Body of pancreas (tissue), 4 donors: ENCODE measurements around the gene SNRPE. TPM values are rescaled to one million over a fixed set of nuclear protein-coding genes. Genes with fewer than 3 reads are reported as not detected.

Source experiments
- ATAC-seq: fragments of 150-250 bp; one replicate; pipeline ENCODE4 v1.9.1; 2016
- DNase-seq, 4 donors: peaks; one replicate each; pipeline ENCODE4 v3.0.0-alpha.2; 2019
- H3K27ac ChIP-seq, 4 donors: fragments of 200-600 bp; sonication (generic); 1 replicate in 3 of 4; 2 replicates in 1 of 4; pipeline versions ENCODE4 v1.5.1 to v1.6.1; 2016 to 2019; ENCODE audit warnings: mild to moderate bottlenecking in 1 of 4, mixed read lengths in 1 of 4, moderate library complexity in 1 of 4
- H3K27me3 ChIP-seq, 2 donors: fragments of 200-600 bp; sonication (generic); one replicate each; pipeline ENCODE4 v1.6.0; 2016; ENCODE audit warnings: mild to moderate bottlenecking in 1 of 2
- H3K36me3 ChIP-seq, 2 donors: fragments of 200-600 bp; sonication (generic); replicated peaks in 1 of 2; 2 replicates each; pipeline ENCODE4 v1.5.1; 2016; ENCODE audit warnings: low read depth in 2 of 2; ENCODE audit not compliant: insufficient read depth in 1 of 2
- H3K4me1 ChIP-seq: fragments of 200-600 bp; sonication (generic); one replicate; pipeline ENCODE4 v1.6.0; 2016
- H3K4me3 ChIP-seq, 2 donors: fragments of 200-600 bp; sonication (generic); 1 replicate in 1 of 2; 2 replicates in 1 of 2; pipeline ENCODE4 v1.5.1; 2016 to 2019
- H3K9me3 ChIP-seq, 3 donors: fragments of 200-600 bp; sonication (generic); 1 replicate in 2 of 3; 2 replicates in 1 of 3; pipeline ENCODE4 v1.5.1; 2016
- POLR2A ChIP-seq, 3 donors: fragments of 450-650 bp; IDR thresholded peaks; one replicate each; pipeline ENCODE4 v1.6.1; 2016; ENCODE audit warnings: antibody characterized with exemption in 3 of 3, mild to moderate bottlenecking in 2 of 3
- WGBS, 2 donors: methylation state at CpG; one replicate each; pipeline ENCODE4 v1.1.5; 2017; 5-methylcytosine and 5-hydroxymethylcytosine counted together
- intact Hi-C: fragments of 100-400 bp; cut with DNase I; formaldehyde crosslinking; loops from one replicate; pipeline ENCODE4 v1.15.1; 2023
- total RNA-seq, 2 donors: library from RNA; depleted of rRNA; stranded (reverse); fragments of >200 nt; gene quantifications; one replicate each; pipeline ENCODE4 v1.1.0, GENCODE V29; 2016
- TF ChIP-seq, protein P1 (sequence below), 7 experiments: fragments of 450-650 bp in 4 of 7; fragments of 200-600 bp in 3 of 7; sonication (generic) in 3 of 7; IDR thresholded peaks; one replicate each; pipeline ENCODE4 v1.5.1; 2016 to 2019; ENCODE audit warnings: antibody characterized with exemption in 7 of 7

SNRPE gene
- 10 to 100 TPM; 27.2 to 80.8 TPM for total RNA-seq

GRCh38 chr1:203861379-203862184, at the start of gene SNRPE:
Gene SNRPE, plus strand, starts transcription at chr1:203861599. Its CDS starts 61 bp downstream, at chr1:203861660.
- Histone ChIP-seq H3K27me3 (no peaks in the 10 kb centered on the region), H3K4me1 (peaks cover 37% of the 10 kb centered on the region), H3K9me3 (no peaks in the 10 kb centered on the region), H3K27ac (peak within 1 kb of the TSS; percentile 12 to 89 (median 78)), H3K36me3 (peaks cover 0 to 13% of the 10 kb centered on the region in 2 donors), H3K4me3 (peak within 1 kb of the TSS; percentile 77 to 83)
- peak; percentile 96 to 97 (median 96) for DNase-seq
- intact Hi-C loops: loop anchor here (10.0 kb wide), 1 partner anchor 503 kb away; no protein-coding TSS in a partner anchor
- TF ChIP-seq, protein P1, sequence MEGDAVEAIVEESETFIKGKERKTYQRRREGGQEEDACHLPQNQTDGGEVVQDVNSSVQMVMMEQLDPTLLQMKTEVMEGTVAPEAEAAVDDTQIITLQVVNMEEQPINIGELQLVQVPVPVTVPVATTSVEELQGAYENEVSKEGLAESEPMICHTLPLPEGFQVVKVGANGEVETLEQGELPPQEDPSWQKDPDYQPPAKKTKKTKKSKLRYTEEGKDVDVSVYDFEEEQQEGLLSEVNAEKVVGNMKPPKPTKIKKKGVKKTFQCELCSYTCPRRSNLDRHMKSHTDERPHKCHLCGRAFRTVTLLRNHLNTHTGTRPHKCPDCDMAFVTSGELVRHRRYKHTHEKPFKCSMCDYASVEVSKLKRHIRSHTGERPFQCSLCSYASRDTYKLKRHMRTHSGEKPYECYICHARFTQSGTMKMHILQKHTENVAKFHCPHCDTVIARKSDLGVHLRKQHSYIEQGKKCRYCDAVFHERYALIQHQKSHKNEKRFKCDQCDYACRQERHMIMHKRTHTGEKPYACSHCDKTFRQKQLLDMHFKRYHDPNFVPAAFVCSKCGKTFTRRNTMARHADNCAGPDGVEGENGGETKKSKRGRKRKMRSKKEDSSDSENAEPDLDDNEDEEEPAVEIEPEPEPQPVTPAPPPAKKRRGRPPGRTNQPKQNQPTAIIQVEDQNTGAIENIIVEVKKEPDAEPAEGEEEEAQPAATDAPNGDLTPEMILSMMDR (IDR thresholded peaks at IDR 0.05): peak; percentile 85 to 100 (median 98)
- peak in 2 of 3 donors; percentile 77 to 79 for TF ChIP-seq POLR2A (IDR thresholded peaks at IDR 0.05)
- 0 to 1% methylated on average over 45 to 48 of the region's 48 CpGs for WGBS, 2 donors
- ATAC-seq: peak; percentile 95

GRCh38 chr1:203813581-203814341, 47.6 kb upstream of the SNRPE start:
- Histone ChIP-seq H3K36me3 (peaks cover 8 to 11% of the 10 kb centered on the region in 2 donors), H3K4me3 (no peak overlapping the region), H3K4me1 (no peaks in the 10 kb centered on the region), H3K9me3 (no peaks in the 10 kb centered on the region), H3K27me3 (no peaks in the 10 kb centered on the region), H3K27ac (no peak overlapping the region)
- ATAC-seq (no peak), DNase-seq (no peak)
- TF ChIP-seq POLR2A (IDR thresholded peaks at IDR 0.05): no peak
- TF ChIP-seq, protein P1 (IDR thresholded peaks at IDR 0.05): no peak
- 98 to 100% methylated on average over 2 of the region's 2 CpGs for WGBS, 2 donors
- intact Hi-C loops: no loop called here

DNA sequence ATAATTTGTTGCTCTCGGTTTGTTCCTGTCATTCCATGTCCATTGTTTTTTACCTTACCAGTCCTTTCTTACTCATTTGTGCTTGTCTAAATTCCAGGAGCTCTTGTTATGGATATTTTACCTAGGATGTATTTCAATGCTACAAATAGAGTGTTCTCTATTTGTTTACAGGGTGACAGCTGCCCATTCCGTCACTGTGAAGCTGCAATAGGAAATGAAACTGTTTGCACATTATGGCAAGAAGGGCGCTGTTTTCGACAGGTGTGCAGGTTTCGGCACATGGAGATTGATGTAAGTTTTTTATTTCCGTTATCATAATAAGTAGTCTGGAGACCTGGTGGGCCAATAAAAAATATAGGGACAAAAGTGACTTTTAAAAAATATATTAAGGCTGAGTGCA, 43.0 kb upstream of the SNRPE start:
- H3K9me3 ChIP-seq: no peaks in the 10 kb centered on the region
- H3K27me3 ChIP-seq: no peaks in the 10 kb centered on the region
- TF ChIP-seq, protein P1 (IDR thresholded peaks at IDR 0.05): no peak
- no peak overlapping the region for H3K27ac ChIP-seq
- H3K36me3 ChIP-seq: peaks cover 12 to 34% of the 10 kb centered on the region in 2 donors
- WGBS, 2 donors: 90 to 93% methylated on average over 6 of the region's 6 CpGs
- DNase-seq (no peak), ATAC-seq (no peak)
- intact Hi-C loops: no loop called here
- no peak overlapping the region for H3K4me3 ChIP-seq
- no peaks in the 10 kb centered on the region for H3K4me1 ChIP-seq

DNA sequence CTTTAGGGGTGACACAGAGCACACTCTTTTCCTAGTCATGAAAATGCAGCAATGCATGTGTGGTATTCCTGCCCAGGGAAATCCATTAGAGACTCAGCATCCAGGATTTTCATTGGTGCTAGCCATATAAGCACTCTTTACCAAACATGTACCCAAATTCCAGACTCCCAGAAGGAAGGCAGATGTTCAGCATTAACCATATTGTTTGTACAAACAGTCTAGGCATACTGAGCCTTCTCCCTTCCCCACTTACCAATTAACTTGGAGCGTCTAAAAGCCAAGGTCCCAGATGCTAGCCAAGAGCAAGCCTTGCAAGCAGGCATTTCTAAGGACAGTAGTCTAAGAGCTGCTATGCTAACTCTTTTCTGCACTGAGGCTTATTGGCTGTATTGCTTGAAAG, 38.1 kb upstream of the SNRPE start:
- Histone ChIP-seq H3K9me3 (no peaks in the 10 kb centered on the region), H3K4me1 (no peaks in the 10 kb centered on the region), H3K36me3 (peaks cover 9 to 27% of the 10 kb centered on the region in 2 donors), H3K4me3 (no peak overlapping the region), H3K27ac (no peak overlapping the region), H3K27me3 (no peaks in the 10 kb centered on the region)
- intact Hi-C loops: no loop called here
- DNase-seq (no peak), ATAC-seq (no peak)
- 56 to 89% methylated on average over 1 of the region's 1 CpG for WGBS, 2 donors
- TF ChIP-seq, protein P1 (IDR thresholded peaks at IDR 0.05): no peak
- no peak for TF ChIP-seq POLR2A (IDR thresholded peaks at IDR 0.05)
